ENCODE measurements around the gene PCDHB5.
"Not testable (repeated sequence)": the region's sequence is repeated elsewhere in the genome, so short reads cannot be mapped to it uniquely, and the experiment has no call there.

DNA sequence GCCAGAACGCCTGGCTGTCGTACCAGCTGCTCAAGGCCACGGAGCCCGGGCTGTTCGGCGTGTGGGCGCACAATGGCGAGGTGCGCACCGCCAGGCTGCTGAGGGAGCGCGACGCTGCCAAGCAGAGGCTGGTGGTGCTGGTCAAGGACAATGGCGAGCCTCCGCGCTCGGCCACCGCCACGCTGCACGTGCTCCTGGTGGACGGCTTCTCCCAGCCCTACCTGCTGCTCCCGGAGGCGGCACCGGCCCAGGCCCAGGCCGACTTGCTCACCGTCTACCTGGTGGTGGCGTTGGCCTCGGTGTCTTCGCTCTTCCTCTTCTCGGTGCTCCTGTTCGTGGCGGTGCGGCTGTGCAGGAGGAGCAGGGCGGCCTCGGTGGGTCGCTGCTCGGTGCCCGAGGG, 38.4 kb upstream of the PCDHB5 start:
- TF ChIP-seq, protein P1, sequence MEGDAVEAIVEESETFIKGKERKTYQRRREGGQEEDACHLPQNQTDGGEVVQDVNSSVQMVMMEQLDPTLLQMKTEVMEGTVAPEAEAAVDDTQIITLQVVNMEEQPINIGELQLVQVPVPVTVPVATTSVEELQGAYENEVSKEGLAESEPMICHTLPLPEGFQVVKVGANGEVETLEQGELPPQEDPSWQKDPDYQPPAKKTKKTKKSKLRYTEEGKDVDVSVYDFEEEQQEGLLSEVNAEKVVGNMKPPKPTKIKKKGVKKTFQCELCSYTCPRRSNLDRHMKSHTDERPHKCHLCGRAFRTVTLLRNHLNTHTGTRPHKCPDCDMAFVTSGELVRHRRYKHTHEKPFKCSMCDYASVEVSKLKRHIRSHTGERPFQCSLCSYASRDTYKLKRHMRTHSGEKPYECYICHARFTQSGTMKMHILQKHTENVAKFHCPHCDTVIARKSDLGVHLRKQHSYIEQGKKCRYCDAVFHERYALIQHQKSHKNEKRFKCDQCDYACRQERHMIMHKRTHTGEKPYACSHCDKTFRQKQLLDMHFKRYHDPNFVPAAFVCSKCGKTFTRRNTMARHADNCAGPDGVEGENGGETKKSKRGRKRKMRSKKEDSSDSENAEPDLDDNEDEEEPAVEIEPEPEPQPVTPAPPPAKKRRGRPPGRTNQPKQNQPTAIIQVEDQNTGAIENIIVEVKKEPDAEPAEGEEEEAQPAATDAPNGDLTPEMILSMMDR (IDR thresholded peaks at IDR 0.05; ENCODE audit: low read depth, low read length), result not testable (repeated sequence)
- not testable (repeated sequence) for TF ChIP-seq EZH2phosphoT487 (IDR thresholded peaks at IDR 0.05; ENCODE audit: low read depth)

Data from OCI-LY3 (cell line).